ENCODE results near the gene TMEM11.

TMEM11 gene

DNA sequence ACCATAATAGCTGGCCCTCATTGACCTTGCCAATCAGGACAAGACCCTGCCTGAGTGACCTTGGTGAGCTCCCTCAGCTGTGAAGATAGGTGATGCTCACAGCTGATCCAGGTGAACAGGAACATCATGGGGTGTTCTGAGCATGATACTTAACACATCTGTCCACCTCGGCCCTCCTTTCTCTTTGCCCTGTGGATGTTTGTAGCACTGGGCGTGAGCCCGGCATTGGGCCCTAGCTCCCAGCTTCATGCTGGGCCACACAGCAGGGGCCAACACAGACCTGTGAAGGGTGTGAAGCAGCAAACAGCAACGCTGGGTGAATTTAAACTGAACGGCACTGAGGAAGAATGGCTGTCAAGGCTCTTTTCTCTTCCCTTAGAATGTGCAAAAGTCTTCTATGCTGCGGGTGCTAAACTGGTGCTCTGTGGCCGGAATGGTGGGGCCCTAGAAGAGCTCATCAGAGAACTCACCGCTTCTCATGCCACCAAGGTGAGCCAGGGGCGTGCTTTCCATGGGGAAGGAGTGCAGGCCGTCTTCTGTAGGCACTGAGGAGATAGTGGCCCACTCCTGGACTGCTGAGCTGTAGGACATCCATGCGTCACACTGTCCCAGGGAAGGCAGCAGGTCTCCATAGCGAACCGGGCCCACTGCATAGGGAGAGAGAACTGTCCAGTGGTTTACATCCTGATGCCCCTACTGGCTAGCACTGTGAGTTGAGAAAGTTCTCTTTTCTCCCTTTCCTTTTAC, 35.9 kb downstream of the TMEM11 start:
- DNase-seq (ENCODE audit: low spot score), result peak; percentile 4

DNA sequence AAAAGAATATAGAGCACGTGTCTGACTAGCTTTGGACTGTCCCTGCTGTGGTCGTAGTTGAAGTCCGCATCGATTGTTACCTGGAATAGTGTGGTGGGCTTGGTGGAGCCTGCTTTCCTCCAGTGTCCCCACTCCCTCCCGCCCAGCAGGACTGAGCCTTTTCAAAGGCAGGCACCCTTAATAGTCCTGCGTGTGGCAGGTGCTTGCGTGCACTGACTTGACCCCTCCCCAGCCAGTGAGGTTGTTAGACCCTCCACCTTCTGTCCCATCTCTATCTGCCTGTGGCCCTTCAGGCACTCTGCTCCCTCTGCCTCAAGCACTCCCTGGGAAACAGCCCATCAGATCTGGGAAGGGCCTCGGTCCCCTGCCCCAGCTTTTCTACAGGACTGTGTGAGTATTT, 36.6 kb downstream of the TMEM11 start:
- DNase-seq (ENCODE audit: low spot score), result peak; percentile 0

DNA sequence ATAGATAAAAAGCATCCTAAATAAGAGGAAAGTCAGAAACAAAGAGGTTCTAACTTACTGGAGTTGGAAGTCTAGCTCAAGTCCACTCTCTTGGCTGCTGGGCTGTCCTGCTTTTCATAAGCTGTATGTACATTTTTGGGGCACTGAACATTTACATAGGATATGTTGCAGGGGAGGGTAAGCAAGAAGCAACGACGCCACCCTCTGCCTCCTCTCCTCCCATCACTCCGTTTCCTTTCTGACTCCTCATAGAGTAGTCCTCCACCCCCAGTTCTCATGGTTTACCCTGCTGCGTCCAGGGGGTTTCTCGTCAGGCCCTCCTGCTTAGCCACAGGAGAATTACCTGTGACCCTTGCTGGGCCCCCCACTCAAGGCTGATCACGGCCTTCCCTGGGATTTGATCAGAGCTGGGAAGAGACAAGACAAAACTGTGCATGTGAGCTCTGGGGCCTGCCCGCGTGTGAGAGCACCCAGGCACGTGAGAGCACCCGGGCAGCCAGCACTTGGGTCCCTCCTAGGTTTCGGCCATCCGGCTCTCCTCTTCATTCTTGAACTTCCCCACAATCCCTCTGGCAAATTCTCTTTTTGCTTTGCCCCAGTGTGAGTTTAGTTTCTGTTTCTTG, 37.1 kb downstream of the TMEM11 start:
- no peak for DNase-seq (ENCODE audit: low spot score)

DNA sequence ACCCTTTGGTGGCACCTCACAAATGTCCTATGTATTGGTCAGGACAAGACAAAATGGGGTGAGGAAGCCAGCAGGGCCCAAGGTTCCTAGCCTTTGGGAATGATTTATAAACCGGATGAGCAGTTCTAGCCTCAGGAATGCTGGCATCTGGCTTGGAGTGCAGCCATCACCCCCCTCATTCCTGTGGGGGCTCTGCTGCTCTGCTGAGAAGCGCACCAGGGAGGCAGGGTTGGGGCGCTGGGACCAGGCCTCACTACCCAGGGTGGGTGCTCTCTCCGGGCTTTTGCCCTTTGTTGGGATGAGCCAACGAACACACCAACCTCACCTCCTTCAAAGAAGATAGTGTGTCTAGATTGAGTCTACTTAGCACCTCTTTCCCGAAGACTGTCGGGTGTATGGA, 39.2 kb downstream of the TMEM11 start:
- DNase-seq (ENCODE audit: low spot score), result no peak

DNA sequence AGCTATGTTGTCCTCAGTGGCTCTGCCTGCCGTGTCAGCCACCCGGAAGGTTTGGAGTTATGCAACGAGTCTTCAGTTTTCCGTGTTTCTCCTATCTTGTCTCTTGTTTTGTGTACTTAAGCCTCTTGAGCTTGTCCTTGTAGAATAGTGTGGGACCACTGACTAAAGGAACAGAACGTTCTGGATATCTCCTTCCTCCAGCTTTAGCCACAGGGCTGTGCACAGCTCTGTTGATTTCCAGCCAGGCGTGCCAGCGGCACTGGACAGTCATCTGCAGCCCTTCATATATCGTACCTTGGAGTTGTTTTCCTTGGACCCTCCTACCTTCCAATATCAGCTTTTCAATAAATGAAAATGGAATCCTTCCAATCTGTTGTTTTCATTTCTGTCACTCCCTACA, 39.8 kb downstream of the TMEM11 start:
- no peak for DNase-seq (ENCODE audit: low spot score)

DNA sequence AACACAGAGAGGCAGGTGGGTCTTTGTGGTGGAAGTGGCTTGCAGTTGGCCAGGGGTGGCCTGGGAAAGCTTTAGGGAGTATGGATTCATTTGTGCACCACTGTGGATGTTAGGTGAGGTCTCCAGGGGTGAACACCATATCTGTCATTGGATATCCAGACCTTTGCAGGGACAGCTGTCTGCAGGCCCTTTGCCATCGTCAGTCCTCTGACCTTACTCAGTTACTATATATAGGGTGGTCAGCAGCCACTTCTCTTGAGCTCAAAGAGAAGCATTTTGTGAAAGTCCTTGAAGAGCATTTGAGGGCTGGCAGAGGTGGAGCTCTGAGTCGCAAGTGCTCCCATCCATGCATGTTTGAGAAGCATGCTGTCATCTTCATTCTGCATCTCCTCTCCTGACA, 40.4 kb downstream of the TMEM11 start:
- DNase-seq (ENCODE audit: low spot score), result no peak

DNA sequence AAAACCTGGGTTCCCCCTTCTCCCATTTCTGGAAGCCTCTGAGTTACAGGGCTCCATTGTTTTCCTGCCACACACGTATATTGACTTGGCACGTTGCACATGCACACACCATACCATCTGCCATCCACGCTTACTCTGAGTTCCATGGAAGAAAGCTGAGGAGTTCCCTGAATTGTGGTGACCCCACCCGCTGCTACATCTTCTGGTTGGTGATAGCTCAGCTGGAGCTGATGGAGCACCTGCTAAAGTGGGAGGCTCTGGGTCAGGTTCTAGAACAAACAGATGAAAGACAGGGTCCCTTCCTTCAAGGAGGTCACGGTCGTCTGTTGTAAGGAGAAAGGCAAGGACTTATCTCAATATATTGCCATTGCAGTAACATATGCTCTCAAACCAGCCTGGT, 41.1 kb downstream of the TMEM11 start:
- DNase-seq (ENCODE audit: low spot score), result no peak

DNA sequence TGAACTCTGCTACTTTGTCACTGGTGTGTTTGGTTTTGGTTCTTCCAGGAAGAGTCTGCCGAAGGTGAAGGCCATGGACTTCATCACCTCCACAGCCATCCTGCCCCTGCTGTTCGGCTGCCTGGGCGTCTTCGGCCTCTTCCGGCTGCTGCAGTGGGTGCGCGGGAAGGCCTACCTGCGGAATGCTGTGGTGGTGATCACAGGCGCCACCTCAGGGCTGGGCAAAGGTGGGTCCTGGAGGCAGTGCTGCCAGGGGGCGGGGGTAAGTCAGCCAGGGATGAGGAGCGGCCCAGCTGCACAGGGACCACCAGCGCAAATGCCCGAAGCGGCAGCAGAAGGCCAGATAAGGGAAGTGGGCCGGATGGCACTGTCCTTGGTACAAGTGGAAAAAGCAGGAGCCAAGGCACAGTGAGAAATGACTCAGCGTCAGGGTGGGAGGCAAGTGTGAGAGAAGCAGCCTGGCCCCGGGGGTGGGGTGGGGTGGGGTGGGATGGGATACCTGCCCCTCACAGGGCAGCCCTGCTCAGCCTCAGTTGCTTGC, 41.9 kb downstream of the TMEM11 start:
- DNase-seq (ENCODE audit: low spot score), result no peak

DNA sequence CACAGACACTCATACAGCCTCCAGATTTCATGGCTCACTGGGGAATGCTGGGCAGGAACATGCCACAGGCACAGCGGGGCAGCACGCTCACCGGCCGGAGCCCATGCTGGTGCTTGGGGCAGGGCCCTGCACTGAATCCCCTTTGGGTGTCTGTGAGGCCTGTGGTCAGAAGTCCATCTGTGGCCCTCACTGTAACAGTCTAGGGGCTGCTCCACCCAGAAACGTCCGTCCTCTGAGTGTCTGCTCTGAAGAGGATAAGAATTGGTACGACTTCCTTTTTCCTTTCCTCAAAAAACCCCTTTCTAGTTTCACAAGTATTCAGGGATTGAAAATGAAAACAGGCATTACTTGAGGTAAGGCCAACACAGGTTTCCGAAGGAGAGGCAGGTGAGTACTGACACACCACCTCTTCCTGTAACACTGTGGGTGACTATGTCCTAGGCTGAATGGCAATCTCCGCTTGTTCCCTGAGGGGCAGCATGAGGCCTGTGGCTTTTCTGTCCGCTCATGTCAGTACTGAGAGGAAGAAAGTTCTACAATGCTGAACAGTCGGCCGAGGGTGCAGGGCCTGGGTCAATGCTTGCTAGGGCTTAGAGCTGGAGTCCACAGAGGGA, 42.5 kb downstream of the TMEM11 start:
- no peak for DNase-seq (ENCODE audit: low spot score)

DNA sequence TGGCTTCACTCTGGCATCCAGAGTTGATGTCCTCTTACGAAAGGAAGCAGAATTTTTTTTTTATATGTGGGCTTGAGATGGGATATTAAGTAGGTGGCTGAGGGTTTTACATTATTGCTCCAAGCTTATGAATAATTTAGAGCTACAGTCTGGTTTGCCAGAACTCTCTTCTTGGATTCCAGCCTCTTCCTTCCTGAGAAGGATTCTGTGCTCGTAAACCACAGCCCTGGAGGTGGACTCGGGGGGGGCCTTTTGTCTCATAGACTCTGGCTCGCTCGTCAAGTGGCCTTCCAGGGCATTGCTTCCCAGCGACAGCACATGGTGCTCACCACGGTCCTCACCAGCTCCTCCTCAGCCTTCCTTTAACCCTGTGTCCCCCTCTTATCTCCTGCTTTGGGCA, 43.2 kb downstream of the TMEM11 start:
- no peak for DNase-seq (ENCODE audit: low spot score)

DNA sequence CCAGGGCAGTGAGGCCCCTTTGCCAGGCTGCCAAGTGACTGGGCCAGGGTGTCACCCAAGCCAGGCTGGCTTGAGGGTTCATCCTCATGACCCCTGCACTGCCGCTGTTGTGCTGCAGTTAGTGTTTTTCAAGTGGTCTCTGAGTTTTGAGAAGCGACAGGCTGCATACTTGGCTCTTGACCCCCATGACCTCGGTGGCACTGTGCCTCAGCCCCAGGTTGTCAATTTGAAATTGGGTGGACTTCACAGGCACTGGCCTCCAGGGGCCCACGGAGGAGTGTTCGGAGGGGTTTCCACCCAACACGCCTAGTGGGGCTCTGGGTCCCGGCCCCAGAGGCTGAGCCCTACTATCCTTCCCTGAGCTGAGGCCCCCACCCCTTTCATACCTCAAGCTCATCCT, 44.5 kb downstream of the TMEM11 start:
- DNase-seq (ENCODE audit: low spot score), result no peak

DNA sequence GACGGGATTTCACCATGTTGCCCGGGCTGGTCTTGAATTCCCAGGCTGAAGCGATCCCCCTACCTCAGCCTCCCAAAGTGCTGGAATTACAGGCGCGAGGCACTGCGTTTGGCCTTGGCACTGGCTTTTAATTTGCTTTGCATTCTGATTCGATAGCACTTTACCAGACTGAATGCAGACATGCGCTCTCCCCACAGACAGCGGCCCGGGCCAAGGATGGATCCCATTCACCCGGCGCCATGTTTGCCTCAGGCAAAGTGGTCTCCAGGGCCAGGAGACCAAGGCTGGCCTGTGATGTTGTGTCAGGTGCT, 45.5 kb downstream of the TMEM11 start:
- DNase-seq (ENCODE audit: low spot score), result no peak

DNA sequence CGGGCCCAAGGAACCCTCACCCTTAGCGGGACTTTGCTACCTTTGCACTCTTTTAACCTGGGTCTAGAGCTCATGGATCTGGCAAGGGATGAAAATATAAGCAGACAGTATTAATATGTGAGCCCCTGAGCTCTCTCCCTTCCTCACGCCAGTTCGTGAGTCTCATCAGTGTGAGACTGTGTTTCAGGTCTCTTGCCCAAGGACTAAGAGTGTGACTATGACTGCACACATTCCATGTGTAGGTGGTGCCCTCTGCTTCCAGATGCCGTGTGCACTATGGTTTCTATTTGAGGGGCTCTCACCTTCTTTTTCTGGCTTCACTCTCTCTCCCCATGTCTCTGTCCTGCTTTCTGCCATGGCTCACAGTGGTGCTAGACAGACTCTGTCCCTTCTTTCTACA, 46.7 kb downstream of the TMEM11 start:
- DNase-seq (ENCODE audit: low spot score), result no peak

DNA sequence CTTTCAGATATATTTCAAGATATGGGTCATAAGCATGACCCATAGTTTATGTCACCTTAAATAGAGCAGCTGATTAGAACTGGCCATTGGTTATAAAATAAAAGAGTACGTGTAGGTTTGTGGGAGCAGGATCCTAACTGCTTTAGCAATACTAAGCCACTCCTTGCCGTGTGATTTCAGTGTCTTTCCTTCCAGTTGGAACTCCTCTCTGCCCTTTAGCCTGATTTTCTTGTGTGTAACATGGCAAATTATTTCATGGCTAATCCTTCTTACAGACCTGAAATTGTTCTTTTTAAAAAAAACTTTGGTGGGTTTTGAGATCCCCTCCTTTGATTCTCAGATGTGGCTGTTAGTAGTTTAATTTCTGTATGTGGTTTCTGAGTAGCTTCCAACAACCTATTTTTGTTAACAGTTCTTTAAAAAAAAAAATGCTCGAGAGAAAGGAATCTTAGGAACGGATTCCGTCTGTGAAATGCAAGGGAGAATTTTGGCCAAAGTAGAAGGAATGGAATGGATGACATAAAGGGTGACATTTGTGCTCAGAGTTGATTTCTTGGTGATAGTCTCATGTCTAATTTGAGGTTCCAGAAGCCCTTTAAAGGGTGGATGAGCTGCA, 47.3 kb downstream of the TMEM11 start:
- DNase-seq (ENCODE audit: low spot score), result no peak

DNA sequence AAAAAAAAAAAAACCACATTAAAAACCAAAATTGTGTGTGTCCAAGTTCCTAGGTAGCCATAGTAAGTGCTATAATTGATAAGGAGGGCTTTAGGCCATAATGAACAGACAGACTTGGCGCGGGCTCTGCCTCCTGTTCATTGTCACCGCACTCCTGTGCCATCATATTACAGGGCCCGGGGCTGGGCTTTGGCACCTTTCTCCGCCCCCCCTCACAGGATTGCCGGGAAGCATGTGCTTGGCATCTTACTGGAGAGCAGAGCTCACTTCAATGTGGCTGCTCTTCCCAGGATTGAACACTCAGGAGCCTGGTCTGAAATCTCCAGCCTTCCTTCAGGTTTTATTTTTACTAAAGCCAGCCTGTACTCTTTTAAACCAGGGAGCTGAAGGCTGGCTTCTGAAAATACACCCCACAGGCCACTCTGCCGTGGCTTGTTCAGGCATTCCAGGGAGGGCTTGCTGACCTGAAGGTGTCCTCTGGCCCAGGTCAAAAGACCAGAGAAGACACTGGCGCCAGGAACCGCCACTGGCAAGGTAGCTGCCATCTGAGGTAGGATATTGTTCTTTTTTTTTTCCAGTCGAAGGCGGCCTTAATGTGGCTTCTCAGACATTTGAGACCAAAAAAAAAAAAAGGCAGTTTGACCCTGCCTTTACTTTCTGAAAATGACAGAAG, 47.9 kb downstream of the TMEM11 start:
- no peak for DNase-seq (ENCODE audit: low spot score)

DNA sequence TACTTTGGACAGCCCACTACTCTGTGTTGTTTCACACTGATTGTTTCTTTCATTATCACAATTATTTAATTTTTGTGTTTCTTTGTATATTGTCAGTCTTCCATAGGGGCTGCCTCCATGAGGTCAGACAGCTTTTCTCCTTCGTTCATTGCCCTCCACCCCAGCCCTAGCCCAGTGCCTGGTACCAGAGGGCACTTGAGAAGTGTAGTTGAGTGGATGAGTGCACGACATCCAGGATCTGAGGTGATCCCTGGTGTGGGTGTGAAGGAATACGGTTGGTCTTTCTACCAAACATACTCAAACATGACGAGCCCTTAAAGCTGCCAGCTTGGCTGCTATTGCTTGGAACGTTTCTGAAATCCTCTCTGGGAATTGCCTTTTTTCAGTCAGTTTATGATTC, 49.3 kb downstream of the TMEM11 start:
- DNase-seq (ENCODE audit: low spot score), result no peak

DNA sequence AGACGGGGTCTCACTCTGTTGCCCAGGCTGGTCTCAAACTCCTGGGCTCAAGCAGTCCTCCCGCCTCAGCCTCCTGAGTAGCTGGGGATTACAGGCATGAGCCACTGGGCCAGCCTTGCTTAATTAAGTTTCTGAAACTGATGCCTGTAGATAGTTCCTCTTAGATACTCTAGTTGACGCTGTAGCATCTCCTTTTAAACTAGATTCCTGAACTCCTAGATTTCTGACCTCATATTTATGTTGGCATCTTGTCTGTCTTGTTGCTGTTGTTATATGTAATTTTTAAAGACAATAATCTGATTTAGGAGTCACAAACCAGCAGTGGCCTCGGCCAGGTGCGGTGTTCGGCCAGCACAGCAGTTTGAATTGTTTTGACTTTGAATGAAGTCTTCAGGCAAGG, 49.7 kb downstream of the TMEM11 start:
- no peak for DNase-seq (ENCODE audit: low spot score)

DNA sequence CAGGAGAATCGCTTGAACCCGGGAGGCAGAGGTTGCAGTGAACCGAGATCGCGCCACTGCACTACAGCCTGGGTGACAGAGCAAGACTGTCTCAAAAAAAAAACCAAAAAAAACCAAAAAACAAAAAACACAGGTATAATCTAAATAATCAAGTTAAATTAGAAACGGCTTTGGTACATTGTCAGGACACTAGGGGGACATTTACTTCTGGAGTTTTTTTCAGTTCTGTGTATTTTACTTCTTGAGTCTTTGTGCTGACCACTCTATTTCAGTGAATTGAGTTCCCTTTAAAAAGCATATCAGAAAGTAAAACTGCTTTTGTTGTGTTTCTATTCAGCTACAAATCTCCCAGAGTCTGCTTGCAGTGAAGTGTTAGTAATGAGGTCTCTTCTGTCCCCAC, 50.9 kb downstream of the TMEM11 start:
- no peak for DNase-seq (ENCODE audit: low spot score)

DNA sequence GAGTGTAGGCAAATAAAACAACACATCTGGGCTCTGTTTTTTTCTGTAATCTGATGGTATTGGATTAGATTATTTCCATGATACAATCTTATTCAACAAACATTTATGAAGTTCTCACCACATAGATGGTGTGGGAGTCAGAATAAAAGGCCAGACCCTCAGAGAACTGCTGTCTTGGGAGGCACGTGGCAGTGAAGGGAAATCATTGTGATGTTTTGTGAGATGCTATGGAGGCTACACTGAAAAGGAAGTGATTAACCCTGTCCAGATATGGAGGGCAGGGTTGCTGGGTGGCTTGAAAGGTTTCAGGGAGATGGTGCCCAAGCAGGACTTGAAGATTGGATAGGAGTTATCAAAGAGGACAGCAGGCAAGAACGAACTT, 51.6 kb downstream of the TMEM11 start:
- no peak for DNase-seq (ENCODE audit: low spot score)

DNA sequence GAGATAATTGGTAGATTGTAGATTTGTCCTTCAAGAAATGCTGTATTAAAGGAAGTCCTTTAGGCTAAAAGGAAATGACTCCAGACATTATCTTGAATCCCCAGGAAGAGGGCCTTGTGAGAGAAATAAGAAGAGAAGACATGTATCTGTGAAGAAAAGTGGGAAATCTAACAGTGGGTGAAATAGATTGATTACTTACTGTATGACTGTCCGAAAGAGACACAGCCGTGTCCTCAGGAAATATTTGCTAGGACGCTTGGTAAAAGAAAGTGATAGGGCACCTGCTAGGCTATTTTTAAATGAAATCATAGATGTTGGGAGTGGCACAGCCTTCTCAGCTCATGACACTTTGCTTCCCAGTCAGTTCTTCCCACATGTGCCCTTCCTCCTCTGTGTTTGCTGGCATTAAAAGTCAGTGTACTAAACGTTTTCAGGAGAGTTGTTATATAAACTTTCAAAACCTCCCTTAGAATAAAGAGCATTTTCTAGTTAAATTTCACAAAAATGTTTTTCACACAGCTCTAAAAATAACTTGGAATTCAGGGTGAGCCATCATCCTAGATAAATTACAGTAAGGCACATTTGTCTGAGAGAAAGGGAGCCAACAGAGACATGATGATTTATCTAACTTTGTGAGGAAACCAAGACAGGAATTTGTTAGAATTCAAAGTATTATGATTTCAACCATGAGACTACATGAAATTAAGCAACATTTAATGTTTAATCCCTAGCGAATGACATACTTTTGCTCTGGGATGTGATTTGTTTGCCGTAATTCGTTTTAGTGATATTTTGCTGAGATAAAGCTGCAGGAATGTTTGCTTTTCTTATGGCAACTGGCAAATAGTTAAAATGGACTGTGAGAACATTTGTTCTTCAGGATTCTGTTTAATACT, 52.2 kb downstream of the TMEM11 start:
- no peak for DNase-seq (ENCODE audit: low spot score)

DNA sequence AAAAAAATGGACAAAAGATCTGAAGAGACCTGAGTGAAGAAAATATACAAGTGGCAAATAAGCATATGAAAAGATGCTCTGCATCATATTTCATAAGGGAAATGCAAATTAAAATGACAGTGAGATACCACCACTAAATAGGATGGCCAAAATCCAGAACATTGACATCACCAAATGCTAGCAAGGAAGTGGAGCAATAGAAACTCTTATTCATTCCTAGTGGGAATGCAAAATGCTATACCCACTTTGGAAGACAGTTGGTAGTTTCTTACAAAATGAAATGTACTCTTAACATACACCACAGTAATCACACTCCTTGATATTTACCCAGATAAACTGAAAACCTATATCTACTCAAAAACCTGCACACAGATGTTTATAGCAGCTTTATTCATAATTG, 53.6 kb downstream of the TMEM11 start:
- DNase-seq (ENCODE audit: low spot score), result no peak

Data from iPS-NIHi11 (cell line).